Measurements from ENCODE around the gene SOAT1.

The SOAT1 gene

GRCh38 chr1:179366093-179366800 lies 72.7 kb downstream of the SOAT1 start:
- Histone ChIP-seq H3K36me3 (replicated peaks in 1 of 2; ENCODE audit: control insufficient read depth in 2 of 2, insufficient read depth in 2 of 2, low read length in 2 of 2) (no peaks in the 10 kb centered on the region), H2AFZ (ENCODE audit: low read length) (peak overlapping the region; percentile 91), H2BK120ac (ENCODE audit: low read depth, low read length) (no peak overlapping the region), H2BK5ac (ENCODE audit: low read length) (no peak overlapping the region), H4K8ac (ENCODE audit: low read depth, low read length) (peak overlapping the region; percentile 29), H3K9ac (ENCODE audit: low read depth, low read length, poor library complexity) (peak overlapping the region; percentile 63), H3K27me3 (ENCODE audit: control insufficient read depth in 3 of 3, insufficient read depth in 3 of 3, low read depth in 1 of 3, low read length in 3 of 3) (no peaks in the 10 kb centered on the region), H3K14ac (ENCODE audit: low read length) (no peak overlapping the region), H3K4me2 (ENCODE audit: insufficient read depth, low read length, poor library complexity, severe bottlenecking) (peak overlapping the region; percentile 64), H4K91ac (ENCODE audit: low read depth, low read length, poor library complexity) (no peak overlapping the region), H3K9me3 (replicated peaks in 1 of 2; ENCODE audit: control insufficient read depth in 2 of 2, insufficient read depth in 1 of 2, low read depth in 1 of 2, low read length in 2 of 2) (no peaks in the 10 kb centered on the region), H2BK12ac (ENCODE audit: low read length) (no peak overlapping the region), H3K27ac (replicated peaks; ENCODE audit: low read length) (no peak overlapping the region), H3K4me3 (ENCODE audit: low read length in 2 of 2) (peak overlapping the region; percentile 69 to 99), H3K4ac (ENCODE audit: low read length) (no peak overlapping the region), H3K4me1 (ENCODE audit: control insufficient read depth in 2 of 2, insufficient read depth in 1 of 2, low read depth in 1 of 2, low read length in 2 of 2) (no peaks in the 10 kb centered on the region), H3K18ac (ENCODE audit: low read length) (peak overlapping the region; percentile 65), H2AK5ac (ENCODE audit: low read depth, low read length) (peak overlapping the region; percentile 61), H2BK15ac (ENCODE audit: low read length) (no peak overlapping the region), H3K23ac (ENCODE audit: low read depth, low read length, poor library complexity) (no peak overlapping the region), H3K79me1 (ENCODE audit: low read depth, low read length) (no peaks in the 10 kb centered on the region)
- no CpG with 5 or more reads among the region's 28 CpGs for WGBS, 2 donors (ENCODE audit: extremely low coverage in 2 of 2, insufficient read length in 2 of 2, insufficient replicate concordance in 1 of 2)
- no peak for DNase-seq (ENCODE audit: low spot score)

- no peak overlapping the region for H2AFZ ChIP-seq (ENCODE audit: low read length)
- no peak overlapping the region for H2BK15ac ChIP-seq (ENCODE audit: low read length)
- peak; percentile 36 for DNase-seq (ENCODE audit: low spot score)
- H3K27me3 ChIP-seq (ENCODE audit: control insufficient read depth in 3 of 3, insufficient read depth in 3 of 3, low read depth in 1 of 3, low read length in 3 of 3), result no peaks in the 10 kb centered on the region
- WGBS, 2 donors (ENCODE audit: extremely low coverage in 2 of 2, insufficient read length in 2 of 2, insufficient replicate concordance in 1 of 2), result no CpG with 5 or more reads among the region's 4 CpGs
- no peaks in the 10 kb centered on the region for H3K4me1 ChIP-seq (ENCODE audit: control insufficient read depth in 2 of 2, insufficient read depth in 1 of 2, low read depth in 1 of 2, low read length in 2 of 2)
- no peak overlapping the region for H3K23ac ChIP-seq (ENCODE audit: low read depth, low read length, poor library complexity)
- no peak overlapping the region for H3K4me2 ChIP-seq (ENCODE audit: insufficient read depth, low read length, poor library complexity, severe bottlenecking)
- H3K9me3 ChIP-seq (replicated peaks in 1 of 2; ENCODE audit: control insufficient read depth in 2 of 2, insufficient read depth in 1 of 2, low read depth in 1 of 2, low read length in 2 of 2), result no peaks in the 10 kb centered on the region
- no peak overlapping the region for H2AK5ac ChIP-seq (ENCODE audit: low read depth, low read length)
- no peak overlapping the region for H4K91ac ChIP-seq (ENCODE audit: low read depth, low read length, poor library complexity)
- no peak overlapping the region for H4K8ac ChIP-seq (ENCODE audit: low read depth, low read length)
- no peak overlapping the region for H2BK120ac ChIP-seq (ENCODE audit: low read depth, low read length)
- H3K4ac ChIP-seq (ENCODE audit: low read length), result no peak overlapping the region
- H3K18ac ChIP-seq (ENCODE audit: low read length), result no peak overlapping the region
- no peaks in the 10 kb centered on the region for H3K36me3 ChIP-seq (replicated peaks in 1 of 2; ENCODE audit: control insufficient read depth in 2 of 2, insufficient read depth in 2 of 2, low read length in 2 of 2)
- H3K27ac ChIP-seq (replicated peaks; ENCODE audit: low read length), result no peak overlapping the region
- H2BK12ac ChIP-seq (ENCODE audit: low read length), result no peak overlapping the region
- H3K4me3 ChIP-seq (ENCODE audit: low read length in 2 of 2), result no peak overlapping the region
- H3K9ac ChIP-seq (ENCODE audit: low read depth, low read length, poor library complexity), result no peak overlapping the region
- no peak overlapping the region for H2BK5ac ChIP-seq (ENCODE audit: low read length)
- no peak overlapping the region for H3K14ac ChIP-seq (ENCODE audit: low read length)
- H3K79me1 ChIP-seq (ENCODE audit: low read depth, low read length), result no peaks in the 10 kb centered on the region
Observed at GRCh38 chr1:179369751-179370341, 76.2 kb downstream of the SOAT1 start.

- Histone ChIP-seq H3K27me3 (ENCODE audit: control insufficient read depth in 3 of 3, insufficient read depth in 3 of 3, low read depth in 1 of 3, low read length in 3 of 3) (no peaks in the 10 kb centered on the region), H3K9ac (ENCODE audit: low read depth, low read length, poor library complexity) (no peak overlapping the region), H2BK15ac (ENCODE audit: low read length) (no peak overlapping the region), H3K23ac (ENCODE audit: low read depth, low read length, poor library complexity) (no peak overlapping the region), H2AK5ac (ENCODE audit: low read depth, low read length) (no peak overlapping the region), H3K4me1 (ENCODE audit: control insufficient read depth in 2 of 2, insufficient read depth in 1 of 2, low read depth in 1 of 2, low read length in 2 of 2) (no peaks in the 10 kb centered on the region), H3K79me1 (ENCODE audit: low read depth, low read length) (no peaks in the 10 kb centered on the region), H3K4me2 (ENCODE audit: insufficient read depth, low read length, poor library complexity, severe bottlenecking) (no peak overlapping the region), H2BK120ac (ENCODE audit: low read depth, low read length) (no peak overlapping the region), H3K4ac (ENCODE audit: low read length) (no peak overlapping the region), H2BK5ac (ENCODE audit: low read length) (no peak overlapping the region), H2AFZ (ENCODE audit: low read length) (no peak overlapping the region), H3K4me3 (ENCODE audit: low read length in 2 of 2) (no peak overlapping the region), H2BK12ac (ENCODE audit: low read length) (no peak overlapping the region), H3K9me3 (replicated peaks in 1 of 2; ENCODE audit: control insufficient read depth in 2 of 2, insufficient read depth in 1 of 2, low read depth in 1 of 2, low read length in 2 of 2) (no peaks in the 10 kb centered on the region), H3K36me3 (replicated peaks in 1 of 2; ENCODE audit: control insufficient read depth in 2 of 2, insufficient read depth in 2 of 2, low read length in 2 of 2) (no peaks in the 10 kb centered on the region), H4K91ac (ENCODE audit: low read depth, low read length, poor library complexity) (no peak overlapping the region), H3K18ac (ENCODE audit: low read length) (no peak overlapping the region), H4K8ac (ENCODE audit: low read depth, low read length) (no peak overlapping the region), H3K27ac (replicated peaks; ENCODE audit: low read length) (no peak overlapping the region), H3K14ac (ENCODE audit: low read length) (no peak overlapping the region)
- DNase-seq (ENCODE audit: low spot score), result no peak
- no CpG with 5 or more reads among the region's 4 CpGs for WGBS, 2 donors (ENCODE audit: extremely low coverage in 2 of 2, insufficient read length in 2 of 2, insufficient replicate concordance in 1 of 2)
Observed at GRCh38 chr1:179372160-179372559, 78.6 kb downstream of the SOAT1 start.

- Histone ChIP-seq H2BK120ac (ENCODE audit: low read depth, low read length) (no peak overlapping the region), H4K8ac (ENCODE audit: low read depth, low read length) (no peak overlapping the region), H3K4me2 (ENCODE audit: insufficient read depth, low read length, poor library complexity, severe bottlenecking) (no peak overlapping the region), H2AK5ac (ENCODE audit: low read depth, low read length) (no peak overlapping the region), H2BK15ac (ENCODE audit: low read length) (no peak overlapping the region), H3K79me1 (ENCODE audit: low read depth, low read length) (no peaks in the 10 kb centered on the region), H2BK12ac (ENCODE audit: low read length) (no peak overlapping the region), H2AFZ (ENCODE audit: low read length) (no peak overlapping the region), H3K18ac (ENCODE audit: low read length) (no peak overlapping the region), H3K4me3 (ENCODE audit: low read length in 2 of 2) (no peak overlapping the region), H3K9me3 (replicated peaks in 1 of 2; ENCODE audit: control insufficient read depth in 2 of 2, insufficient read depth in 1 of 2, low read depth in 1 of 2, low read length in 2 of 2) (no peaks in the 10 kb centered on the region), H2BK5ac (ENCODE audit: low read length) (no peak overlapping the region), H3K27me3 (ENCODE audit: control insufficient read depth in 3 of 3, insufficient read depth in 3 of 3, low read depth in 1 of 3, low read length in 3 of 3) (no peaks in the 10 kb centered on the region), H3K9ac (ENCODE audit: low read depth, low read length, poor library complexity) (no peak overlapping the region), H3K27ac (replicated peaks; ENCODE audit: low read length) (no peak overlapping the region), H4K91ac (ENCODE audit: low read depth, low read length, poor library complexity) (no peak overlapping the region), H3K23ac (ENCODE audit: low read depth, low read length, poor library complexity) (no peak overlapping the region), H3K4me1 (ENCODE audit: control insufficient read depth in 2 of 2, insufficient read depth in 1 of 2, low read depth in 1 of 2, low read length in 2 of 2) (no peaks in the 10 kb centered on the region), H3K14ac (ENCODE audit: low read length) (no peak overlapping the region), H3K36me3 (replicated peaks in 1 of 2; ENCODE audit: control insufficient read depth in 2 of 2, insufficient read depth in 2 of 2, low read length in 2 of 2) (no peaks in the 10 kb centered on the region), H3K4ac (ENCODE audit: low read length) (no peak overlapping the region)
- WGBS, 2 donors (ENCODE audit: extremely low coverage in 2 of 2, insufficient read length in 2 of 2, insufficient replicate concordance in 1 of 2), result no CpG with 5 or more reads among the region's 6 CpGs
- DNase-seq (ENCODE audit: low spot score), result no peak
Observed at GRCh38 chr1:179376223-179376622, 82.6 kb downstream of the SOAT1 start.

Data from neuronal stem cell (in vitro differentiated cells).